ENCODE results near the gene SAMSN1.

- TF ChIP-seq NRF1 (IDR thresholded peaks at IDR 0.05; ENCODE audit: low read depth, low read length): no peak
- TF ChIP-seq, protein P1, sequence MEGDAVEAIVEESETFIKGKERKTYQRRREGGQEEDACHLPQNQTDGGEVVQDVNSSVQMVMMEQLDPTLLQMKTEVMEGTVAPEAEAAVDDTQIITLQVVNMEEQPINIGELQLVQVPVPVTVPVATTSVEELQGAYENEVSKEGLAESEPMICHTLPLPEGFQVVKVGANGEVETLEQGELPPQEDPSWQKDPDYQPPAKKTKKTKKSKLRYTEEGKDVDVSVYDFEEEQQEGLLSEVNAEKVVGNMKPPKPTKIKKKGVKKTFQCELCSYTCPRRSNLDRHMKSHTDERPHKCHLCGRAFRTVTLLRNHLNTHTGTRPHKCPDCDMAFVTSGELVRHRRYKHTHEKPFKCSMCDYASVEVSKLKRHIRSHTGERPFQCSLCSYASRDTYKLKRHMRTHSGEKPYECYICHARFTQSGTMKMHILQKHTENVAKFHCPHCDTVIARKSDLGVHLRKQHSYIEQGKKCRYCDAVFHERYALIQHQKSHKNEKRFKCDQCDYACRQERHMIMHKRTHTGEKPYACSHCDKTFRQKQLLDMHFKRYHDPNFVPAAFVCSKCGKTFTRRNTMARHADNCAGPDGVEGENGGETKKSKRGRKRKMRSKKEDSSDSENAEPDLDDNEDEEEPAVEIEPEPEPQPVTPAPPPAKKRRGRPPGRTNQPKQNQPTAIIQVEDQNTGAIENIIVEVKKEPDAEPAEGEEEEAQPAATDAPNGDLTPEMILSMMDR (IDR thresholded peaks at IDR 0.05; ENCODE audit: control extremely low read depth in 1 of 3, insufficient read depth in 1 of 3, low read depth in 1 of 3, low read length in 3 of 3): no peak
- TF ChIP-seq JUND (IDR thresholded peaks at IDR 0.05; ENCODE audit: low read length): no peak
- TF ChIP-seq, protein P2, sequence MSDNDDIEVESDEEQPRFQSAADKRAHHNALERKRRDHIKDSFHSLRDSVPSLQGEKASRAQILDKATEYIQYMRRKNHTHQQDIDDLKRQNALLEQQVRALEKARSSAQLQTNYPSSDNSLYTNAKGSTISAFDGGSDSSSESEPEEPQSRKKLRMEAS (IDR thresholded peaks at IDR 0.05): no peak
- no peak for TF ChIP-seq POLR2A (IDR thresholded peaks at IDR 0.05; ENCODE audit: control extremely low read depth in 1 of 2, low read depth in 2 of 2, low read length in 2 of 2)
- no peak for TF ChIP-seq SP1 (IDR thresholded peaks at IDR 0.05; ENCODE audit: low read depth, low read length)
- no peak for TF ChIP-seq MAFK (IDR thresholded peaks at IDR 0.05; ENCODE audit: low read depth, low read length)
- no peak for TF ChIP-seq TAF1 (IDR thresholded peaks at IDR 0.05; ENCODE audit: low read depth, low read length)
Measured at GRCh38 chr21:14566894-14567293, 20.8 kb upstream of the SAMSN1 start.

All from H1 (cell line).